ENCODE data around the gene TRIM38.
"Not testable (repeated sequence)": the region's sequence is repeated elsewhere in the genome, so short reads cannot be mapped to it uniquely, and the experiment has no call there.

The TRIM38 gene

GRCh38 chr6:25927756-25928216, 34.8 kb upstream of the TRIM38 start:
- no peaks in the 10 kb centered on the region for H3K9me3 ChIP-seq
- no peaks in the 10 kb centered on the region for H3K36me3 ChIP-seq
- intact Hi-C loops (cut with DNase I; ENCODE audit: low total_unique reads) = no loop called here
- no peaks in the 10 kb centered on the region for H3K27me3 ChIP-seq
- DNase-seq = no peak
- no peak overlapping the region for H3K27ac ChIP-seq
- no peak for TF ChIP-seq CTCF (IDR thresholded peaks at IDR 0.05)
- no peak overlapping the region for H3K4me3 ChIP-seq
- H3K4me1 ChIP-seq = no peaks in the 10 kb centered on the region

GRCh38 chr6:25928562-25929324, 33.9 kb upstream of the TRIM38 start:
- no peak for TF ChIP-seq CTCF (IDR thresholded peaks at IDR 0.05)
- Histone ChIP-seq H3K27ac (no peak overlapping the region), H3K4me3 (no peak overlapping the region), H3K36me3 (no peaks in the 10 kb centered on the region), H3K27me3 (no peaks in the 10 kb centered on the region), H3K9me3 (no peaks in the 10 kb centered on the region), H3K4me1 (no peaks in the 10 kb centered on the region)
- no peak for DNase-seq
- intact Hi-C loops (cut with DNase I; ENCODE audit: low total_unique reads) = no loop called here

GRCh38 chr6:25929785-25930184, 32.8 kb upstream of the TRIM38 start:
- H3K4me1 ChIP-seq; H3K4me3 ChIP-seq; H3K27me3 ChIP-seq; intact Hi-C loops (cut with DNase I; ENCODE audit: low total_unique reads); H3K27ac ChIP-seq; DNase-seq; H3K36me3 ChIP-seq; H3K9me3 ChIP-seq: not testable (repeated sequence)

- H3K4me1 ChIP-seq = no peaks in the 10 kb centered on the region
- intact Hi-C loops (cut with DNase I; ENCODE audit: low total_unique reads) = no loop called here
- no peaks in the 10 kb centered on the region for H3K27me3 ChIP-seq
- H3K27ac ChIP-seq = no peak within 1 kb of the TSS
- DNase-seq = no peak
- no peaks in the 10 kb centered on the region for H3K9me3 ChIP-seq
- no peak within 1 kb of the TSS for H3K4me3 ChIP-seq
- no peaks in the 10 kb centered on the region for H3K36me3 ChIP-seq
- no peak for TF ChIP-seq CTCF (IDR thresholded peaks at IDR 0.05)
These were observed 31.8 kb upstream of the TRIM38 start, which contains the start of gene SLC17A2 for GRCh38 chr6:25930532-25931410. TSS of gene SLC17A2 (minus strand) at chr6:25930691. CDS start at chr6:25925796, 4,895 bp downstream.

GRCh38 chr6:25931411-25931709, 31.2 kb upstream of the TRIM38 start:
- no peaks in the 10 kb centered on the region for H3K36me3 ChIP-seq
- H3K4me1 ChIP-seq = no peaks in the 10 kb centered on the region
- intact Hi-C loops (cut with DNase I; ENCODE audit: low total_unique reads) = no loop called here
- no peak overlapping the region for H3K4me3 ChIP-seq
- no peak for DNase-seq
- no peak for TF ChIP-seq CTCF (IDR thresholded peaks at IDR 0.05)
- no peaks in the 10 kb centered on the region for H3K9me3 ChIP-seq
- no peaks in the 10 kb centered on the region for H3K27me3 ChIP-seq
- H3K27ac ChIP-seq = no peak overlapping the region

- TF ChIP-seq CTCF (IDR thresholded peaks at IDR 0.05) = no peak
- Histone ChIP-seq H3K27me3 (no peaks in the 10 kb centered on the region), H3K4me3 (no peak overlapping the region), H3K9me3 (no peaks in the 10 kb centered on the region), H3K36me3 (no peaks in the 10 kb centered on the region), H3K27ac (no peak overlapping the region), H3K4me1 (no peaks in the 10 kb centered on the region)
- intact Hi-C loops (cut with DNase I; ENCODE audit: low total_unique reads) = no loop called here
- no peak for DNase-seq
These were observed 28.4 kb upstream of the TRIM38 start for GRCh38 chr6:25934156-25934555.
